ENCODE results near the gene UVRAG.
"Not testable (repeated sequence)": the region's sequence is repeated elsewhere in the genome, so short reads cannot be mapped to it uniquely, and the experiment has no call there.

The UVRAG gene

GRCh38 chr11:75924966-75925784 lies 110.2 kb downstream of the UVRAG start:
- no peak for DNase-seq (ENCODE audit: low spot score)

GRCh38 chr11:75925785-75926164 lies 110.8 kb downstream of the UVRAG start:
- no peak for DNase-seq (ENCODE audit: low spot score)

- DNase-seq (ENCODE audit: low spot score) = no peak
Measured at GRCh38 chr11:75929706-75930105, 114.7 kb downstream of the UVRAG start.

- DNase-seq (ENCODE audit: low spot score) = no peak
Measured at GRCh38 chr11:75930534-75930933, 115.5 kb downstream of the UVRAG start.

- no peak for DNase-seq (ENCODE audit: low spot score)
Measured at GRCh38 chr11:75931124-75931523, 116.1 kb downstream of the UVRAG start.

- DNase-seq (ENCODE audit: low spot score) = not testable (repeated sequence)
Measured at GRCh38 chr11:75933736-75934135, 118.7 kb downstream of the UVRAG start.

GRCh38 chr11:75934851-75935250 lies 119.8 kb downstream of the UVRAG start:
- no peak for DNase-seq (ENCODE audit: low spot score)

- no peak for DNase-seq (ENCODE audit: low spot score)
Measured at GRCh38 chr11:75938543-75938942, 123.5 kb downstream of the UVRAG start.

- DNase-seq (ENCODE audit: low spot score) = no peak
Measured at GRCh38 chr11:75939516-75939915, 124.5 kb downstream of the UVRAG start.

- no peak for DNase-seq (ENCODE audit: low spot score)
Measured at GRCh38 chr11:75939992-75940391, 125.0 kb downstream of the UVRAG start.

GRCh38 chr11:75940911-75941310 lies 125.9 kb downstream of the UVRAG start:
- no peak for DNase-seq (ENCODE audit: low spot score)

- DNase-seq (ENCODE audit: low spot score) = no peak
Measured at GRCh38 chr11:75944515-75944914, 129.5 kb downstream of the UVRAG start.

- DNase-seq (ENCODE audit: low spot score) = no peak
Measured at GRCh38 chr11:75945446-75945845, 130.4 kb downstream of the UVRAG start.

GRCh38 chr11:75945947-75946346 lies 130.9 kb downstream of the UVRAG start:
- DNase-seq (ENCODE audit: low spot score) = no peak

GRCh38 chr11:75946531-75947530 lies 131.8 kb downstream of the UVRAG start:
- DNase-seq (ENCODE audit: low spot score) = no peak

GRCh38 chr11:75949023-75949672 lies 134.1 kb downstream of the UVRAG start:
- no peak for DNase-seq (ENCODE audit: low spot score)

GRCh38 chr11:75950141-75950540 lies 135.1 kb downstream of the UVRAG start:
- DNase-seq (ENCODE audit: low spot score) = no peak

GRCh38 chr11:75954039-75954438 lies 139.0 kb downstream of the UVRAG start:
- no peak for DNase-seq (ENCODE audit: low spot score)

- DNase-seq (ENCODE audit: low spot score) = no peak
Measured at GRCh38 chr11:75955443-75955842, 140.4 kb downstream of the UVRAG start.

GRCh38 chr11:75959540-75959939 lies 144.5 kb downstream of the UVRAG start:
- DNase-seq (ENCODE audit: low spot score) = no peak

- DNase-seq (ENCODE audit: low spot score) = no peak
Measured at GRCh38 chr11:75964071-75964470, 149.1 kb downstream of the UVRAG start.

GRCh38 chr11:75966537-75967287 lies 151.7 kb downstream of the UVRAG start:
- no peak for DNase-seq (ENCODE audit: low spot score)

Data from CD4-positive, alpha-beta T cell treated with Interleukin-15 for 4 hours (primary cell).